H1 (cell line): ENCODE results near the gene UNC5B. TPM values are rescaled to one million over a fixed set of nuclear protein-coding genes. Genes with fewer than 3 reads are reported as not detected.

Experiments
- BACH1 ChIP-seq: IDR thresholded peaks from 2 replicates; pipeline ENCODE4 v1.6.1; 2012; ENCODE audit warnings: low read length, improper control_type of control experiment
- BCL11A ChIP-seq, 2 experiments: IDR thresholded peaks; one replicate each; pipeline ENCODE4 v1.6.1; 2011; ENCODE audit warnings: low read depth in 2 of 2, low read length in 2 of 2, mild to moderate bottlenecking in 2 of 2
- CREB1 ChIP-seq: IDR thresholded peaks from 2 replicates; pipeline ENCODE4 v1.6.1; 2012; ENCODE audit warnings: inconsistent platforms
- E2F6 ChIP-seq: IDR thresholded peaks from 2 replicates; pipeline ENCODE4 v1.6.1; 2012; ENCODE audit warnings: inconsistent platforms
- SAP30 ChIP-seq: fragments of 300-600 bp; sonication (generic); IDR thresholded peaks from 2 replicates; pipeline ENCODE4 v1.7.1; 2012; ENCODE audit warnings: low read length, moderate library complexity, mild to moderate bottlenecking, inconsistent platforms; ENCODE audit not compliant: insufficient read depth, insufficient replicate concordance
- SIRT6 ChIP-seq: IDR thresholded peaks from one replicate; pipeline ENCODE4 v1.7.1; 2012; ENCODE audit warnings: low read length, inconsistent platforms
- TBP ChIP-seq: IDR thresholded peaks from 2 replicates; pipeline ENCODE4 v1.6.1; 2011; ENCODE audit warnings: low read depth, low read length, improper control_type of control experiment
- polyA plus RNA-seq, 7 experiments: library from polyadenylated mRNA; depleted of rRNA in 3 of 7; stranded (reverse) in 5 of 7; unstranded in 2 of 7; fragments of >200 nt in 5 of 7; fragments of 200-250 nt in 2 of 7; gene quantifications; 1 replicate in 5 of 7; 2 replicates in 1 of 7; 4 replicates in 1 of 7; pipeline versions ENCODE4 v1.2.1 to v1.2.3, GENCODE V29; 2011 to 2013; ENCODE audit warnings: missing spikeins in 2 of 7, mixed read lengths in 2 of 7
- total RNA-seq: library from RNA; stranded (reverse); fragmentation: NEBNext Ultra II Directional; extraction: Animal tissue kit (Norgen Biotek cat#: 25700); gene quantifications from 2 replicates; pipeline ENCODE4 v1.2.1, GENCODE V29; 2021

Gene UNC5B
- total and polyA plus RNA-seq, 2 of the 8 experiments (the other 6 are each of a cell fraction or from before 2014, with no cell fraction given) = 27.9 to 31.8 TPM

GRCh38 chr10:71283410-71283809 lies 71.0 kb downstream of the UNC5B start (continued):
- no peak for TF ChIP-seq E2F6
- TF ChIP-seq BCL11A (IDR thresholded peaks at IDR 0.05; ENCODE audit: low read depth in 2 of 2, low read length in 2 of 2) = no peak
- TF ChIP-seq SAP30 = no peak
- TF ChIP-seq SIRT6 = no peak
- TF ChIP-seq CREB1 = no peak
- no peak for TF ChIP-seq TBP
- no peak for TF ChIP-seq BACH1
- TF ChIP-seq, all 59 proteins: peak for 0
